H9 (cell line): ENCODE measurements around the gene SIX2. TPM values are rescaled to one million over a fixed set of nuclear protein-coding genes. Genes with fewer than 3 reads are reported as not detected.

Experiments
- DNase-seq: peaks from one replicate; pipeline ENCODE4 v3.0.0-alpha.2; 2017
- H2AFZ ChIP-seq: one replicate; pipeline ENCODE4 v1.6.1; 2013; ENCODE audit warnings: mild to moderate bottlenecking, low read length, control low read depth, moderate library complexity
- H2AK5ac ChIP-seq: 2 replicates; pipeline ENCODE4 v1.6.1; 2013; ENCODE audit warnings: low read length, control low read depth, mixed read lengths; ENCODE audit not compliant: insufficient read length
- H2BK120ac ChIP-seq: one replicate; pipeline ENCODE4 v1.6.1; 2013; ENCODE audit warnings: low read depth, mild to moderate bottlenecking, low read length, control low read depth, inconsistent platforms; ENCODE audit not compliant: poor library complexity, severe bottlenecking
- H2BK12ac ChIP-seq: 2 replicates; pipeline ENCODE4 v1.6.1; 2013; ENCODE audit warnings: low read length, control low read depth, mixed read lengths, low read depth; ENCODE audit not compliant: insufficient read length
- H2BK15ac ChIP-seq: 2 replicates; pipeline ENCODE4 v1.6.1; 2013; ENCODE audit warnings: low read depth, low read length, control low read depth
- H2BK20ac ChIP-seq: one replicate; pipeline ENCODE4 v1.6.1; 2013; ENCODE audit warnings: low read depth, mild to moderate bottlenecking, low read length, control low read depth, inconsistent platforms; ENCODE audit not compliant: poor library complexity, severe bottlenecking
- H2BK5ac ChIP-seq: 2 replicates; pipeline ENCODE4 v1.6.1; 2013; ENCODE audit warnings: low read length, control low read depth, mixed read lengths; ENCODE audit not compliant: insufficient read length
- H3K14ac ChIP-seq: 2 replicates; pipeline ENCODE4 v1.6.1; 2013; ENCODE audit warnings: low read length, control low read depth; ENCODE audit not compliant: insufficient read depth
- H3K18ac ChIP-seq: 2 replicates; pipeline ENCODE4 v1.6.1; 2013; ENCODE audit warnings: low read depth, mild to moderate bottlenecking, mixed read lengths, low read length, control low read depth; ENCODE audit not compliant: insufficient read length
- H3K23ac ChIP-seq: 2 replicates; pipeline ENCODE4 v1.6.1; 2013; ENCODE audit warnings: low read length, control low read depth, mixed read lengths, low read depth; ENCODE audit not compliant: insufficient read length
- H3K23me2 ChIP-seq: 2 replicates; pipeline ENCODE4 v1.6.1; 2013; ENCODE audit warnings: low read depth, mild to moderate bottlenecking, mixed read lengths, low read length, control low read depth; ENCODE audit not compliant: insufficient read length, poor library complexity, severe bottlenecking
- H3K27ac ChIP-seq: 2 replicates; pipeline ENCODE4 v1.5.1; 2013; ENCODE audit warnings: low read length, control low read depth, mixed read lengths, low read depth; ENCODE audit not compliant: insufficient read length
- H3K27me3 ChIP-seq: 2 replicates; pipeline ENCODE4 v1.6.1; 2013; ENCODE audit warnings: low read length, control low read depth, inconsistent platforms; ENCODE audit not compliant: insufficient read depth
- H3K4ac ChIP-seq: 2 replicates; pipeline ENCODE4 v1.6.1; 2013; ENCODE audit warnings: low read depth, mild to moderate bottlenecking, control low read depth, inconsistent platforms, low read length, moderate library complexity
- H3K4me1 ChIP-seq: 2 replicates; pipeline ENCODE4 v1.6.1; 2013; ENCODE audit warnings: low read length, control low read depth, inconsistent platforms; ENCODE audit not compliant: insufficient read depth
- H3K4me2 ChIP-seq: 2 replicates; pipeline ENCODE4 v1.6.1; 2013; ENCODE audit warnings: low read length, control low read depth, mixed read lengths; ENCODE audit not compliant: insufficient read length, insufficient read depth
- H3K56ac ChIP-seq: 2 replicates; pipeline ENCODE4 v1.6.1; 2013; ENCODE audit warnings: low read depth, mild to moderate bottlenecking, mixed read lengths, low read length, control low read depth; ENCODE audit not compliant: insufficient read length
- H3K79me1 ChIP-seq: 2 replicates; pipeline ENCODE4 v1.6.1; 2013; ENCODE audit warnings: low read depth, mild to moderate bottlenecking, moderate library complexity, low read length, control low read depth, inconsistent platforms; ENCODE audit not compliant: insufficient read depth, poor library complexity, severe bottlenecking
- H3K79me2 ChIP-seq: 2 replicates; pipeline ENCODE4 v1.6.1; 2013; ENCODE audit warnings: low read length, control low read depth, inconsistent platforms; ENCODE audit not compliant: insufficient read depth
- H3K9ac ChIP-seq: 2 replicates; pipeline ENCODE4 v1.6.1; 2013; ENCODE audit warnings: low read length, control low read depth, mixed read lengths; ENCODE audit not compliant: insufficient read length; ENCODE audit errors: extremely low read depth
- H3K9me3 ChIP-seq: one replicate; pipeline ENCODE4 v1.6.1; 2013; ENCODE audit warnings: low read depth, low read length, inconsistent platforms; ENCODE audit not compliant: control insufficient read depth
- H3T11ph ChIP-seq: one replicate; pipeline ENCODE4 v1.6.1; 2013; ENCODE audit warnings: mild to moderate bottlenecking, low read length, control low read depth, inconsistent platforms
- H4K20me1 ChIP-seq: one replicate; pipeline ENCODE4 v1.6.1; 2013; ENCODE audit not compliant: control insufficient read depth, insufficient read length, insufficient read depth
- H4K5ac ChIP-seq: 2 replicates; pipeline ENCODE4 v1.6.1; 2013; ENCODE audit warnings: low read depth, mild to moderate bottlenecking, mixed read lengths, low read length, control low read depth; ENCODE audit not compliant: insufficient read length
- H4K8ac ChIP-seq: replicated peaks from 2 replicates; pipeline ENCODE4 v1.6.1; 2013; ENCODE audit warnings: low read length, control low read depth, mixed read lengths, low read depth; ENCODE audit not compliant: insufficient read length
- H4K91ac ChIP-seq: 2 replicates; pipeline ENCODE4 v1.6.1; 2013; ENCODE audit warnings: low read depth, mild to moderate bottlenecking, moderate library complexity, mixed read lengths, low read length, control low read depth; ENCODE audit not compliant: insufficient read length
- H3K27ac Mint-ChIP-seq, 3 experiments: 2 replicates in 2 of 3; 3 replicates in 1 of 3; pipeline ENCODE4 v1.8.0; 2020 to 2021; ENCODE audit warnings: mixed read lengths in 3 of 3, mild to moderate bottlenecking in 1 of 3, moderate library complexity in 1 of 3
- H3K27me3 Mint-ChIP-seq: 2 replicates; pipeline ENCODE4 v1.8.0; 2021; ENCODE audit warnings: low read depth, mild to moderate bottlenecking, moderate library complexity, mixed read lengths
- H3K36me3 Mint-ChIP-seq, 3 experiments: 2 replicates in 2 of 3; 3 replicates in 1 of 3; pipeline ENCODE4 v1.8.0; 2020 to 2021; ENCODE audit warnings: low read depth in 3 of 3, mixed read lengths in 3 of 3; ENCODE audit not compliant: insufficient read depth in 1 of 3
- H3K4me1 Mint-ChIP-seq, 2 experiments: 2 replicates each; pipeline ENCODE4 v1.8.0; 2020; ENCODE audit warnings: mixed read lengths in 2 of 2
- H3K4me3 Mint-ChIP-seq, 2 experiments: 2 replicates in 1 of 2; 3 replicates in 1 of 2; pipeline ENCODE4 v1.8.0; 2020 to 2021; ENCODE audit warnings: mild to moderate bottlenecking in 2 of 2, mixed read lengths in 2 of 2, moderate library complexity in 1 of 2
- H3K9me3 Mint-ChIP-seq, 2 experiments: 2 replicates in 1 of 2; 3 replicates in 1 of 2; pipeline ENCODE4 v1.8.0; 2020; ENCODE audit warnings: mild to moderate bottlenecking in 2 of 2, mixed read lengths in 2 of 2, moderate library complexity in 1 of 2
- CTCF ChIP-seq: fragments of 200-600 bp; sonication (generic); conservative IDR thresholded peaks from 3 replicates; pipeline ENCODE4 v1.8.0; 2021; ENCODE audit warnings: antibody characterized with exemption, mild to moderate bottlenecking
- whole genome bisulfite sequencing: extraction: QIAGEN DNeasy Blood & Tissue Kit; methylation state at CpG from one replicate; pipeline ENCODE4 v1.1.7; 2013; ENCODE audit warnings: missing lambda C conversion rate, low lambda C conversion rate, mixed read lengths; ENCODE audit not compliant: insufficient read length; ENCODE audit errors: extremely low coverage; 5-methylcytosine and 5-hydroxymethylcytosine counted together
- total RNA-seq: library from RNA; stranded (reverse); gene quantifications from 2 replicates; pipeline ENCODE4 v1.2.1, GENCODE V29; 2021

SIX2 gene
- total RNA-seq, 1 experiment from 2014 or later, result not detected

GRCh38 chr2:44981714-44982108, 27.5 kb downstream of the SIX2 start:
- Mint-ChIP-seq H3K4me1 (peaks cover 17 to 34% of the 10 kb centered on the region in 2 experiments), H3K9me3 (no peaks in the 10 kb centered on the region), H3K36me3 (no peaks in the 10 kb centered on the region), H3K27me3 (peaks cover 9% of the 10 kb centered on the region), H3K27ac (no peak overlapping the region), H3K4me3 (no peak overlapping the region)
- no peak overlapping the region for H2BK120ac ChIP-seq
- no peak overlapping the region for H3K4ac ChIP-seq
- H3K79me1 ChIP-seq, result no peaks in the 10 kb centered on the region
- H4K91ac ChIP-seq, result no peak overlapping the region
- no peaks in the 10 kb centered on the region for H3K27me3 ChIP-seq
- H4K5ac ChIP-seq, result no peak overlapping the region
- H2BK15ac ChIP-seq, result no peak overlapping the region
- no peaks in the 10 kb centered on the region for H3K79me2 ChIP-seq
- no peak overlapping the region for H3K27ac ChIP-seq
- H2AFZ ChIP-seq, result no peak overlapping the region
- no peak overlapping the region for H2BK5ac ChIP-seq
- no peak overlapping the region for H4K8ac ChIP-seq
- no peak overlapping the region for H3K14ac ChIP-seq
- H3K23ac ChIP-seq, result no peak overlapping the region
- H3K4me2 ChIP-seq, result no peak overlapping the region
- H4K20me1 ChIP-seq, result no peaks in the 10 kb centered on the region
- H2BK20ac ChIP-seq, result no peak overlapping the region
- DNase-seq, result peak; percentile 76
- H2AK5ac ChIP-seq, result no peak overlapping the region
- no CpG with 5 or more reads among the region's 14 CpGs for WGBS
- peak; percentile 95 for TF ChIP-seq CTCF
- no peaks in the 10 kb centered on the region for H3K9me3 ChIP-seq
- peaks cover 2% of the 10 kb centered on the region; the same call in 1 of the 2 replicates for H3K4me1 ChIP-seq
- H2BK12ac ChIP-seq, result no peak overlapping the region
- no peak overlapping the region for H3K18ac ChIP-seq
- no peak overlapping the region for H3K56ac ChIP-seq
- H3T11ph ChIP-seq, result no peak overlapping the region
- H3K9ac ChIP-seq, result no peak overlapping the region
- no peaks in the 10 kb centered on the region for H3K23me2 ChIP-seq
